Skin of body (tissue), 2 donors: Measurements from ENCODE around the gene GPR152. TPM values are rescaled to one million over a fixed set of nuclear protein-coding genes. Genes with fewer than 3 reads are reported as not detected.
"Not testable (repeated sequence)": the region's sequence is repeated elsewhere in the genome, so short reads cannot be mapped to it uniquely, and the experiment has no call there.

Experiments used
- DNase-seq: peaks from one replicate; lab custom pipeline; 2025; lab: John Stamatoyannopoulos, UW
- total RNA-seq: library from RNA; depleted of rRNA; stranded (reverse); fragments of >200 nt; gene quantifications from one replicate; pipeline ENCODE4 v1.2.3, GENCODE V29; 2014

The GPR152 gene
- total RNA-seq, 1 donor from 2014 or later: not detected

GRCh38 chr11:67410984-67411784, 41.3 kb downstream of the GPR152 start:
- no peak for DNase-seq

DNA sequence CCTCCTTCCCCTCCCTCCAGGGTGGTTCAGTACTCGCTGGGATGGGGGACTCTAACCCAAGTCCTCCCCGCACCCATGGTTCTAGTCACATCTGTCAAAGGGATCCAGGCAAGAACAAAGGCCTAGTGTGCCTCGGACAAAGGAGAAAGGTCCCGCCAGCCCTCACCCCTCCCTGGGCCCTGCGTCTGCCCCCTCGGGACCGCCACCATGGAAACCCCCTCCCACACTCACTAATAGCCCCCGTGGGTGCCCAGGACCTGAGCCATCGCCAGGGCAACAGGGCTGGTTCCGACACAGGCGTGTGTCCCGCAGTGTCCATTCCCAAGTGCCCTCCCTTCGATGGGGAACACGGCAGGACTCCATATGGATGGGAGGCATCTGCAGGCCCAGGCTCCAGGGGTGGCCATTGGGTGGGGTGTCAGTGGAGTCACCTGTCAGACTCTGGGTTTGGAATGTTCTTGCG, 42.1 kb downstream of the GPR152 start:
- DNase-seq: no peak

GRCh38 chr11:67409781-67410368, 42.7 kb downstream of the GPR152 start:
- DNase-seq: no peak

GRCh38 chr11:67409261-67409666, 43.3 kb downstream of the GPR152 start:
- no peak for DNase-seq

DNA sequence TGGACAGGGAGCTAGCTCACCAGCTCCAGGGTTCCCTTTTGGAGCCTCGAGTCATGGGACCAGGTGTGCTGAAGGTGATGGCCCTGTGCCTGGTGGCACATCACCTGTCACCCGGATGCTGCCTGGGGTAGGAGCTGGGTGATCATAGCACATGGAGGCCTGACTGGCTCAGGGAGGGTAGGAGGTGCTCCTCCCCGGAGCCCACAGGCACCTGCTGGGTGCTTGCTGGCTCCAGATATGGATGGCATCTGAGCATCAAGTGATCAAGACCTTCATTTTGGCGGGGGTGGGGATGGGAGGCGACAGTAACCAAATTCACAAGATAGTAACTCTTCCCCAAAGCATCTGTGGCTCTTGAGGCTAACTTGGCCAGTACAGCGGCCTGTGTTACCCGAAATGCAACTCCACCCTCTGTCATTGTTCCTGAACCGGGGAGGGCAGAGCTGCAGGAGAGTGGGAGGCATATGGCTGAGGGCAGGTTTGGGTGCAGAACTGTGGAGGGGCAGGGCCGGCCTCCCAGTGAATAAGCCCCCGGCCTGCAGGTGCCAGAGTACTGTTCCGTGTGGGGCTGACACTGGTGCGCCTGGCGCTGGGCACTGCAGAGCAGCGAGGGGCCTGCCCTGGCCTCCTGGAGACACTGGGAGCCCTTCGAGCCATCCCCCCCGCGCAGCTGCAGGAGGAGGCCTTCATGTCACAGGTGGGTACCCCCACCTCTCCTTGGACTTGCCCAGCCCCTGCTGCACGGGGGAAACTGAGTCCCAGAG, 43.9 kb downstream of the GPR152 start:
- DNase-seq: no peak

- DNase-seq: no peak
Observed at GRCh38 chr11:67407688-67408163, 44.8 kb downstream of the GPR152 start.

DNA sequence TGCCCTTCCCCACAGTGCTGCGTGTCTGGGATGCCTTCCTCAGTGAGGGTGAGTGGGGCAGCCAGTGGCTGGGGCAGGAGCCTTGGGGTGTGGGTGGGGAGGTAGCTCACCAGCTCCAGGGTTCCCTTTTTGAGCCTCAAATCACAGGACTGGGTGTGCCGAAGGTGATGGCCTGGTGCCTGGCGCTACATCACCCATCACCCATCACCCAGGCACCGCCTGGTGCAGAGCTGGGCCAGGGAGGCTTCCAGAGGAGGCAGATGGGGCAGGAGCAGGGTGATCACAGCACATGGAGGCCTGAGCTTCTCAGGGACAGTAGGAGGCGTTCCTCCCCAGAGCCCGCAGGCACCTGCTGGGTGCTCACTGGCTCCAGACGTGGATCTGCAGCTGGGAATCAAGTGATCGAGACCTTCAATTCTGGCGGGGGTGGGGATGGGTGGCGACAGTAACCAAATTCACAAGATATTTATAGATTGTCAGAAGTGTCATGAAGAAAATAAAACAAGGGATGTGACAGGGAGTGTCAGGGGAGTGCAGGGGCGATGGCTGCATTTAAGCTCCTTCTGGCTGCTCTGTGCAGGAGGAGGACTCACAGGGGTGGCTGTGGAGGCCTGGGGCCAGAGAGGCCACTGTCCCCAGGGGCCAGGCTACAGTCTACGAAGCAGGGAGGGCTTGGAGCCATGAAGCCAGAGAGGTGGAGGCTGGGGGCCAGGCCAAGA, 45.4 kb downstream of the GPR152 start:
- DNase-seq: no peak

DNA sequence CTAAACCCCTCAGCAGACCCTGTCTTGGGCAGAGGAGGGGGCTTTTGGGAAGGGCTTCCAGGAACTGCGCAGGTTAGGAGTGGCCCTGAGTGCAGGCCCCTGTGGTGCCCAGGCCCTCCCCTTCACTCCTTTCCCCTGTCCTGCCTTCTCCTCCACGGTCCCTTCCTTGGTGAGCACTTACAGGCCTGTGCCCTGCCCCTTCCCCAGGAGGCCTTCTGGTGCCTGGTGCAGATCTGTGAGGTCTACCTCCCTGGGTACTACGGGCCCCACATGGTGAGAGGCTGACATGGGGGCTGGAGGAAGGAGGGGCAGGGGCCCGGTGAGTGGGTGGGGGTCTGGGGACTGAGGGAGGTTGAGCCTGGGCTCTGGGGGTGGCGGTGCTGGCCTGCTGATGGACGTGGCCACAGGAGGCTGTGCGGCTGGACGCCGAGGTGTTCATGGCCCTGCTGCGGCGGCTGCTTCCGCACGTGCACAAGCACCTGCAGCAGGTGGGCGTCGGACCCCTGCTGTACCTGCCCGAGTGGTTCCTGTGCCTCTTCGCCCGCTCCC, 46.0 kb downstream of the GPR152 start:
- no peak for DNase-seq

GRCh38 chr11:67405688-67406339, 46.7 kb downstream of the GPR152 start:
- no peak for DNase-seq

GRCh38 chr11:67405196-67405567, 47.3 kb downstream of the GPR152 start:
- DNase-seq: no peak

GRCh38 chr11:67404515-67405195, 47.9 kb downstream of the GPR152 start:
- DNase-seq: no peak

GRCh38 chr11:67403085-67403484, 49.4 kb downstream of the GPR152 start:
- DNase-seq: not testable (repeated sequence)

DNA sequence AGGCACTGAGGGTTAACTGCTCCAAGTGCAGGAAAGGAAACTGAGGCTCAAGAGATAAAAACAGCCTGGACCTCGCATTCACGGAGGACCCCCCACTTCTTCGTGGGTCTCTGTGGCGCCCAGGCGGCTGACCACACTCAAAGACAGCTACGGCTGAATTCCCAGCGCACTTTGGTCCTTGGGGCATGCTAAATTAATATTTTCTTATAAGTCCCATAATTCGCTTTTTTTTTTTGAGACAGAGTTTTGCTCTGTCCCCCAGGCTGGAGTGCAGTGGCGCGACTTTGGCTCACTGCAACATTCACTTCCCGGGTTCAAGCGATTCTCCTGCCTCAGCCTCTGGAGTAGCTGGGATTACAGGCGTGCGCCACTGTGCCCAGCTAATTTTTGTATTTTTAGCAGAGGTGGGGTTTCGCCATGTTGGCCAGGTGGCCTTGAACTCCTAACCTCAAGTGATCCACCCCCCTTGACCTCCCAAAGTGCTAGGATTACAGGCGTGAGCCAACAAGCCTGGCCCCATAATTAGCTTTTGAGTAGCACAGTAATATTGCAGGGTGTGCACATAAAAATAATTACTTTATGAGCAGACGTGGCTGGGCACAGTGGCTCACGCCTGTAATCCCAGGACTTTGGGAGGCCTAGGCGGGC, 50.2 kb downstream of the GPR152 start:
- not testable (repeated sequence) for DNase-seq

GRCh38 chr11:67401495-67402191, 50.9 kb downstream of the GPR152 start, which contains the start of gene PPP1CA:
PPP1CA (minus strand) TSS chr11:67401858; CDS start chr11:67401782, 76 bp downstream.
- peak; percentile 90 for DNase-seq
